DMS79 treated with DMSO at 0.1 percent for 48 hours (cell line): ENCODE data around the gene MYCL.
"Not testable (repeated sequence)": the region's sequence is repeated elsewhere in the genome, so short reads cannot be mapped to it uniquely, and the experiment has no call there.

Experiments used
- DNase-seq: peaks from one replicate; lab custom pipeline; 2025; lab: John Stamatoyannopoulos, UW

MYCL gene

DNA sequence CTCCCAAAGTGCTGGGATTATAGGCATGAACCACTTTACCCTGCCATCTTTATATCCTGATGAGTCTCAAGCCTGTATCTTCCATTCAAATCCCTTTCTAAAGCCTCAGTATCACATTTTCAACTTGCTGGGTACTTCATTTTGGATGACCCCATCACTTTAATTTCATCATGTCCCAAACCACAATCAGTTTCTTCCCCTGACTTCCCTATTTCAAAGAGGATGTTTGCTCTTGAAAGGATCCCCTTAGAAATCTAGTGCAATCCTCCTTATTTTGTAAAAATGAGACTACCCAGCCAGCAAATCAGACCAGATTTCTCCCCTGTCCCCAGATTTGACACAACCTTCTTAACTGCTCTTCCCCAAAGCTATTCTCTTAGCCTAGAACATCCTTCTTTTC is 11.4 kb downstream of the MYCL start:
- DNase-seq, result no peak

DNA sequence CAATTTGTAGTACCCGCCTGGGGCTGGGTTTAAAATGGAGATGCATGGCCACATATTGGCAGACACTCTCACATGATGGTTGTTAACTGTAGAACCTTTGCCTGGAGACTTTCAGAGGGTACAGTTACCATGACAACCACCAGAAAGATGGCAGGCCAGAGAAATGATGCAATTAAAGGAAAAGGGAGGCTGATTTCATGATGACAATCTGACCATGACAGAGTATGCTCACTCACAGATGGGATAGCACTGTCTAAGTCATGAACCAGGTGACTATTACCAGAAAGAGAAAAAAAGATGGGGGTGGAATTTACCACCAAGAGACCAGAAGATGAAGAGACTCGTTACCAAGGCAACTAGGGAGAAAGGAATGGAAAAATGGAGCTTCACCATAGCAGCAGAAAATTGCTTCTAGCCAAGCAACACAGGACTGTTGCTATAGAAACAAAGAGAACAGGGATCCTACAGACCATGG is 14.9 kb downstream of the MYCL start:
- DNase-seq, result peak; percentile 79

DNA sequence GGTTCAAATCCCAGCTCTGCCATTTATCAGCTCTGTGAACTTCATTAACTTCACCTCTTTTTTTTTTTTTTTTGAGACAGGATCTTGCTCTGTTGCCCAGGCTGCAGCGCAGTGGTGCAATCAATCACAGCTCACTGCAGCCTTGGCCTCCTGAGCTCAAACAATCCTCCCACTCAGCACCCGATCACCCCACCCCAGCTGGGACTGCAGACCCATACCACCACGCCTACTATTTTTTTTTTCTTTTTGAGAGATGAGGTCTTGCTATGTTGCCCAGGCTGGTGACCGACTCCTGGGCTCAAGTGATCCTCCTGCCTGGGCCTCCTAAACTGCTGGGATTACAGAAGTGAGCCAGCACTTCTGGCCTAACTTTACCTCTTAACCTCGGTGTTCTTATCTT is 16.2 kb downstream of the MYCL start:
- DNase-seq, result no peak

DNA sequence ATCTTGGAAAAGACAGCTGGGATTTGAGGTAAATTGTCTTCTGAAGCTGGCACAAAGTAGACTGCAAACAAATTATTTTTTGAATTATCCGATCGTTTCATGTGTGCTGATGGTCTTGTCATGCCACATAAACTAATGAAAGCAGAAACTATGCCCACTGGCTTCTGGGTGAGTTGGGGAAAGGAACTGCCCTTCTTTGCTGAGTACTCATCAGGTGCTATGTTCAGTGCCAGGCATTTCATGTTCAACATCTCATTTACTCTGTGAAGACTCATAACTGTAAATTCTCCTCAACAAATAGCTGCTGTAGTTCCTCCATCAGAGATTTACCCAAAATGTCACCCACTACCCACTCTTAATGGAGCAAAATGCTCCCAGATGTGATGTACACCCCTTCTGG is 19.6 kb downstream of the MYCL start:
- DNase-seq, result no peak

DNA sequence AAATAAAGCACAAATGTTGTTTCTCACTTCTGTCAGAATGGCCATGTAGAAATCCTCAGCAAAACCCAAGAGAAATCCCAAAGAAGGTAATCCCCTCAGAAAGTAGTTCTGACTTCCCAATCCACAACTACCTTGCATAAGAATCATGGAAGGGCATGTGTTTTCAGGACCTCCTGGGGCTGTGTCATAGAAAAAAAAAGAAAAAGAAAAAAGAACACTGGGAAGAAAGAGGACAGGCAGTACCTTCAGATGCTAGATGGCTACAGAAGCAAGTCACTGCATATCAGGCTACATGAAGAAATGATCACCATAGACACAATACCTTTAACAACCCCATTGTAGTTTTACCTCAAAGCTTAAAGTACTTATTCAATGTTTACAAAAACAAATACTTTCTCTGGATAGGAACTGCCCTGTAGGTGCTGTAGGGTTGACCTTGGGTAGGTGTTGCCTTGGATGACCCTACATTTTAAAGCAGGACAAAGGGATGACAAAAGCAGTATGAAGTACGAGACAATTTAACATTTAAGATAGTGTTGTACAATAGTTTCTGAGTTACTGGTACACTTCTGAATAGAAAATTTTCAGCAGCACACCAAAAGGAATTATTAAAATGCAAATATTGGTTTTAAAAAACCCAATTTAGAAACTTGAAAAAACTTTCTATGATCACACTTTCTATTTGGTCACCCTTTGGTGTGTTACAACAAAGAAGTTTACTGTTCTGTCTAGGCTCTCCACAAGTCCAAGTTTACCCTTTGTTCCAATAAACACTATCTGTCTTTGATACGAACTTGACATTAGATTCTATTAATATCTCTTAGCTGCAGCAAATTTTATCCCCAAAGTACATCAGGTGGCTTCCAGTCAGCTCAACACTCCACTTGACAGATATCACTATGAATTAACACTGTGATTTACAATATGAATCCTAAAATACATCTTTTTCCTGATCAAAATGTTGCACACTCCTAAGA is 23.4 kb downstream of the MYCL start:
- no peak for DNase-seq

DNA sequence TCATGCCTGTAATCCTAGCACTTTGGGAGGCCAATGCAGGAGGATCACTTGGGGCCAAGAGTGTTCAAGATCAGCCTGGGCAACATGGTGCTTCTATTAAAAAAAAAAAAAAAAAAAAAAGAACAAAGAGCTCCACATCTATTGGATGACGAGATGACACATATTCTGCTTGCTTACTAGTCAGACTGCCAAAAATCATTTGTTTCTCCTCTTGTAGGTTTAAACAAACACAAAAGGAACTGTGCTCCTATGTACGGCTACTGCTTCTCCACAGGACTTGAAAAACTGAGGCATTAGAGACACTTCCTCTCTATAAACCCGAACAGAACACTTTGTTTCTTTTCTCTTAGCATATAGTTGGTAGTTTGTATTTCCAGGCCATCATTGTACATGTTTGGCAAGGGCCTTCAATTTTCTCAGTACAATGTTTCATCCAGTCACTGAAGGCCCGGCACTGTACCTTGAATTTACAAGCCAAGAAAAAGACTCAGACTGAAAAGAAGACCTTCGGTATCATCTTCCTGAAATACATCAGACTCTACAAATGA is 24.4 kb downstream of the MYCL start:
- no peak for DNase-seq

DNA sequence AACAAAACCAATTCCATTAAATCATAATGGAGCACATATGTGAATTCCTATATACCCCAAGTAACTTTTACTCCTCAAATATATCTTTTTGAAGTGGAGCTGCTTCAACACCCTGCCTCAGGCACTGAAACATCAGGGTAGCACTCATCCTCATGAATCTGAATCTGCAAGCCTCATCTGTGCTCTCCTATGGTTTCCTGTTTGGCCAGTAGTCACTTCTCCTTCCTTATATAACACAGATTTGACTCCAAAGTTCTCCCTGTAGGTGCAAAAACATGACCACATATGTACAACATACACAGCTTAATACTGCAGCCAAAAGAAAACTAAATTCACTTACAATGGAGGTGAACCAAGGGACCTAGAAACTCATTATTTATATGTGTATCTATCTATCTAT is 25.6 kb downstream of the MYCL start:
- no peak for DNase-seq

DNA sequence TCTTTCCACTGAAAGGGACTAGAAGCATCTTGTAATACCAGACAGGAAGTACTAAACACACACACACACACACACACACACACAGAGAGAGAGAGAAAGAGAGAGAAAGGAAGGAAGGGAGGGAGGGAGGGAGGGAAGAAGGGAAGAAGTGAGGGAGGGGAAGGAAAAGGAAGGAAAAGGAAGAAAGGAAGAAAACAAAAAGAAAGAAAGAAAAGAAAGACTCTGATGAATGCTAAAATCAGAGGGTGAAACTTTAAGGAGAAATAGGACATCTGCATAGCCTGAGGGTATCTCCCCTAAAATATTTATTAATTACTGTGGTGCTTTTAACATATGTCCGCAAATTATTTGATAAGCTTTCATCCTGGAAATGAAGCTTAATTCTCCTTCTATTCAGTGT is 29.0 kb downstream of the MYCL start:
- no peak for DNase-seq

DNA sequence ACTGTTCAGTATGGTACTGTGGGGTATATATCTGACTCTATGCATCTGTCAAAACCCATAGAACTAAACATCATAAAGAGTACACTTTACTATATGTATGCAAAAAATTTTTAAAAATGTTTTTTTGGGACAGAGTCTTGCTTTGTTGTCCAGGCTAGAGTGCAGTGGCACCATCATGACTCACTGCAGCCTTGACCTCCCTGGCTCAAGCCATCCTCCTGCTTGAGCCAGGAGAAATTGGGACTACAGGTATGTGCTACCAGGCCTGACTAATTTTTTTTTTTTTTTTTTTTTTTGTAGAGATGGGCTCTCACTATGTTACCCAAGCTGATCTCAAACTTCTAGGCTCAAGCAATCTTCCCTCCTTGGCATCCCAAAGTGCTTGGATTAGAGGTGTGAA is 29.9 kb downstream of the MYCL start:
- DNase-seq, result no peak

DNA sequence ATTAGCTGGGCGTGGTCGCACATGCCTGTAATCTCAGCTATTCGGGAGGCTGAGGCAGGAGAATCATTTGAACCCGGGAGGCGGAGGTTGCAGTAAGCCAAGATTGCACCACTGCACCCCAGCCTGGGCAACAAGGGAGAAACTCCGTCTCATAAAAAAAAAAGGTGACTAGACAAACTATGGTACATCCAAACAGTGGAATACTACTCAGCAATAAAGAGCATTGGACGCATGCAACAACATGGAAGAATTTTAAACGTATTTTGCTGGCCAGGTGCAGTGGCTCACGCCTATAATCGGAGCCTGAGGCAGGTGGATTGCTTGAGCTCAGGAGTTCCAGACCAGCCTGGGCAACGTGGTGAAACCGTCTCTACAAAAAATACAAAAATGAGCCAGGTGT is 30.7 kb downstream of the MYCL start:
- DNase-seq, result not testable (repeated sequence)

DNA sequence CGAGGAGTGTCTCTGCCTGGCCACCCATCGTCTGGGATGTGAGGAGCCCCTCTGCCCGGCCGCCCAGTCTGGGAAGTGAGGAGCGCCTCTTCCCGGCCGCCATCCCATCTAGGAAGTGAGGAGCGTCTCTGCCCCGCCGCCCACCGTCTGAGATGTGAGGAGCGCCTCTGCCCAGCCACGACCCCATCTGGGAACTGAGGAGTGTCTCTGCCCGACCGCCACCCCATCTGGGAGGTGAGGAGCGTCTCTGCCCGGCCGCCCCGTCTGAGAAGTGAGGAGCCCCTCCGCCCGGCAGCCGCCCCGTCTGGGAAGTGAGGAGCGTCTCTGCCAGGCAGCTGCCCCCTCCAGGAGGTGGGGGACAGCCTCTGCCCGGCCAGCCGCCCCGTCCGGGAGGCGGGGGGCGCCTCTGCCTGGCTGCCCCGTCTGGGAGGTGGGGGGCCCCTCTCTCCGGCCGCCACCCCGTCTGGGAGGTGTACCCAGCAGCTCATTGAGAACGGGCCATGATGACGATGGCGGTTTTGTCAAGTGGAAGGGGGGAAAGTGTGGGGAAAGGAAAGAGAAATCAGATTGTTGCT is 32.1 kb downstream of the MYCL start:
- not testable (repeated sequence) for DNase-seq

DNA sequence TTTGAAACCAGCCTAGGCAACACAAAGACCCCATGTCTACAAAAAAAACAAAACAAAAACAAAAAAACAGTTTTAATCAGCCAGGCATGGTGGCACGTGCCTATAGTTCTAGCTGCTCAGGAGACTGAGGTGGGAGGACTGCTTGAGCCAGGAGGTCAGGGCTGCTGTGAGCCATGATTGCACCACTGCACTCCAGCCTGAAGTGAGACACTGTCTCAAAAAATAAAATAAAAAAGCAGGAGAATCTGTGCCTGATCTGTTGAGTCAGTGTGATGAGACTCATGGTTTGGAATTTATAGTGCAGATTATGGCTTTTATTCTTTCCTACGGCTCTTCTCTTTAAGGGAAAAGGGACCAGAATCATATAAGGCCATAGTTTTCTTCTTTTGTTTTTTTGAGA is 35.0 kb downstream of the MYCL start:
- no peak for DNase-seq

DNA sequence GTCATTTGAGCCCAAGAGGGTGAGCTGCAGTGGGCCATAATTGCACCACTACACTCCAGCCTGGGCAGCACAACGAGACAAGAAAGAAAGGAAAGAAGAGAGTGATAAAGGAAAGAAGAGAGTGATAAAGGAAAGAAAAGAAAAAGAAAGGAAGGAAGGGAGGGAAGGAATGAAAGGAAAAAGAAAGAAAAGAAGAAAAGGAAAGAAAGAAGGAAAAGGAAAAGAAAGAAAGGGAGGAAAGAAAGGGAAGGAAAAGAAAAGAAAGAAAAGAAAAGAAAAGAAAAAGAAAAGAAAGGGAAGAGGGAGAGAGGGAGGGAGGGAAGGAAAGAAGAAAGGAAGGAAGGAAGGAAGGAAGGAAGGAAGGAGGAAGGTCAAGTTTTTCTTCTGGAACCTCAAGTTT is 36.0 kb downstream of the MYCL start:
- DNase-seq, result no peak

DNA sequence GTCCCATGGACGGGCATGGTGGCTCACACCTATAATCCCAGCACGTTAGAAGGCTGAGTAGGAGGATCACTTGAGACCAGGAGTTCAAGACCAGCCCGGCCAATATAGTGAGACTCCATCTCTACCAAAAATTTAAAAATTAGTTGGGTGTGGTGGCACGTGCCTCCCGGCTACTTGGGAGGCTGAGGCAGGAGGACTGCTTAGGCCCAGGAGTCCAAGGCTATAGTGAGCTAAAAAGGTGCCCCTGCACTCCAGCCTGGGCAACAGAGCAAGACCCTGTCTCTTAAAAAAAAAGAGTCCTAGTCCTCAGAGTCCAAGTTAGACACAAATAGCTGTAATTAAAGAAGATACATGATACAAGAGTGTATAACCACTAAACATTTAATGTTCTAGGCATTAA is 38.5 kb downstream of the MYCL start:
- no peak for DNase-seq

DNA sequence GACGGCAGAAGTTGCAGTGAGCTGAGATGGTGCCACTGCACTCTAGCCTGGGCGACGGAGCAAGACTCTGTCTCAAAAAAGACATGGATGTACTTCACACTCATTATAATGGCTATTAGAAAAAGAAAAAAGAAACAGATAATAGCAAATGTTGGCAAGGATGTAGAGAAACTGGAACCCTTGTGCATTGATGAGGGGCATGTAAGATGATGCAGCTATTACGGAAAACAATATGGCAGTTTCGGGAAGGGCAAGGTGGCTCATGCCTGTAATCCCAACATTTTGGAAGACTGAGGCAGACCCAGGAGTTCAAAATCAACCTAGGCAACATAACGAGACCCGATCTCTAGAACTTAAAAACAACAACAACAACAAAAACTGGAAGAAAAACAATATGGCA is 40.7 kb downstream of the MYCL start:
- no peak for DNase-seq

DNA sequence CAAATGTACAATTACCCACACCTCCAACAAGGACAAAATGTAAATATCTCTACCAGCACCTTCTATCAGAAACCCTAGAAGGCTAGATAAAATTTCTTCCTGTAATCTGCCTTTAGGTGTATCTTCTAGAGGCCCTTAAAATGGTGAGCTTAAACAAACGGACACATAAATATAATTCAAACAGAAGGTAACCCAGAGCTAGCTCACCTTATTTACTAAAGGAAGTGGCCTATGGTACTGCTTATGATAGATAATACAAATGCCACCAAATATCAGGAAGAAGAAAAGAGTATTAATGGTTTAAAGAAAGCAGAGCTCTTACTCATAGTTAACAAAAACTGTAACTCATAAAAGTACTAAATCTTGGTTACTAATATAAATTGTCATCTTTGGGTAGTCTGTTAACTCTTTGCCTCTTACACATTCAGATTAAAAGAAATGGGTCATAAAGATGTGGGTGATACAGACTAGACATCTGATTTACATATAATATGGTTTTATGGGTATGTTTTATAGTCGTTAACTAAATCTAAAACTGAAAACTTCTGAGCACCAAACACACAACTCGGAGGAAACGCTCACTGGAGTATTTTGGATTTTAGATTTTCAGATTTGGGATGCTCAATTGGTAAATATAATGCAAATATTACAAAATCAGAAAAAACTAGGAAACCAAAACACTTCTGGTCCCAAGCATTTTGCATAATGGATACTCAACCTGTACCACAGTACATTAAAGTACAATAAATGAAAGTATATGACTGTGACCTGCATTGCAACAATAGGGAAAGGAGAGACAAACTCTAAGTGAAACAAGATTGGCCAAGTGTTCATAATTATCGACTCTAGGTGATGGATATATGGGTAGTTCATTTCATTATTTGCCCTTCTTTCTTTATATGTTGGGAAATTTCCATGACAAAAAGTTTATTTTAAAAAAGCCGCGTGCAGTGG is 41.6 kb downstream of the MYCL start:
- DNase-seq, result no peak

DNA sequence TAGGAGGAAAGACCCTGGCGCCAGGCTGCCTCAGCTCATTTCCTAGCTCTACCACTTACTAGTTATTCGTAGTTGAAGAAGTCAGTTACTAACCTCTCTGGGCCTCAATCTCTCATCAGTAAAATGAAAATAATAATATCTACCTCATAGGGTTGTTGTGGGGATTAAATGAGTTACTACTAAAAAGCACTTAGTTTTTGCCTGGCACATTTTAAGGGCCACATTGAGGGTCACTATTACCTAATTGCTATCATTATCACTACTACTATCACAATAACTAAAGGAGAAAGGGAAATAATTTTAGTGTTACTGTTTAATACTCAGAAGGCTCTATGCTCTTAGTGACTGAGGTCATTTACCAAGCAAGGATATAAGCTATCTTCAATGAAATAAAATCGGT is 43.4 kb downstream of the MYCL start:
- DNase-seq, result no peak

DNA sequence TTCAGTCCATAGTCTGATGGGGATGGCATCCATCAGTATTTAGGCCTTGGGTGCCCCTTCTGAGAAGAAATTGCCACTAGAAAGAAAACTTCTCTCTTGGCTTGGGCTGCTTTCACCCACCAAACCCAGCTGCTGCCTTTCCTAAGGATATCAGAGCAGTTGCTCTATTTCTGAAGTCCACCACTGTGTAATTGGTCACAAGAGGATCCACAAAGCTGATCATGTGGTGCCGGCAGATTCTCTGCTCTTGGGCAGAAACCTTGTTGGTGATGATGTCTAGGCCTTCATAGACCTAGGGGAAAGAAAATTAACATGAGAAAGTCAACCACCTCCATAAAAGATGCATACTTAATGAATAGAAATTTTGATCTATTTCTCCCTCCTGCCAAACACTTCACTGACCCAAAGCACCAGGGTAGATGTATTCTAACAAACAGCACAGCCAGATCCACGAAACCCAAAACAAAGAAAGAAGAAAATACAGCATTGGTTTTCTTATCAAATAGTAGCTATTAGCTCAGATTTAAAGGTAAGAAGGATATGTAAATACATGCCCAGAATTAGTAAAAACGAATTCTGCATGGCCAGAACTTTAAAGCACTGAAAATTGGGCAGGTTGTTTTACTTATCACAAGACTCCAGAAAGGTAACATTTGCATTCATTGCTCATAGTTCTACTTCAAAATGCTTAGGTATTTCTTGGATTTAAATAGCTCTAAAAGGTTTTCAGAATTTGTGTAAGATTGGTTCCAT is 44.4 kb downstream of the MYCL start:
- DNase-seq, result no peak

DNA sequence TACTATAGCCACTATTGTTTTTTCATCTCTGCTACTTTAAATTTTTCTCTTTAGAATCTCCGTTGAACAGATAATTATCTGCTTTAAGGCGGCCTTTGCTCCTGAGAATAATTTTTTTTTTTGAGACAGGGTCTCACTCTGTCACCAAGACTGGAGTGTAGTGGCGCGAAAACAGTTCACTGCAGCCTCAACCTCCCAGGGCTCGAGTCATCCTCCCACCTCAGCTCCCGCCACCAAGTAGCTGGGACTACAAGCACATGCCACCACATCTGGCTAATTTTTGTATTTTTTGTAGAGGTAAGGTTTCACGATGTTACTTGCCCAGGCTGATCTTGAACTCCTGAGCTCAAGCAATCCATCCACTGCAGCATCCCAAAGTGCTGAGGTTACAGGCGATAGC is 47.0 kb downstream of the MYCL start:
- no peak for DNase-seq

DNA sequence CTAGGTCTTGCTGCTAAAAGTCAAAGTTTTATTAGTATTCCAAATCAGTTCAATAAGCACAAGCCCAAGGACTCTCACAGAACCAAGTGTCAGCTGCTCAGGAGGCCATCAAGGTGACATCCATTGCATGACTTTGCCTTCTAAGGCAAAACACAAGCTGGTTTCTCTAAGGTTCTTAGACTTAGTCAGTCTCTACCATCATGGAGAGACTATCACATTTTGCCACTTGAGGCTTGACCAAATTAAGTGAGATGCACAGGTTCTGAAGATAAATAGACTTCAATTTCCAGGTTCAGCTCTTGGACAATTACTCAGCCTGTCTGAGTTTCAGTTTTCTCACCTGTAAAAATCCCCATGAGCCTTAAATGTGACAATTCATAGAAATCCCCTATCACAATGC is 47.4 kb downstream of the MYCL start:
- no peak for DNase-seq

DNA sequence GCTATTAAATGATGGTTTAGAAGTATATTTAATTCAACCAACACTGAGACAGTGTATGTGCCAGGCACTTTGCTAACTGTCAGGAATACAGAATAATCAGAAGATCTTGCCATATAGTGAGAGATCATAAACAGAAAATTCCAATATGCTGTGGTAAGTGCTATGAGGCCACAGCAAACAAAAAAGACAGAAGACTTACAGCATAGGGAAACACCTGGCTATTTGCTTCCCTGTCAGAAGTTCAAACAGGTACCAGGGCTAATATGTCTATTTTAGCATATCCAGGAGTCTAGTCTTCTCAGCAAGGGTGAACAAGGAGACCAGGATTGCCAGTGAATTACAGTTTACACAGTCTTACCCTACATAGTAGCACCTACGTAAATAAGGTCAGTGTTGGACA is 48.8 kb downstream of the MYCL start:
- DNase-seq, result no peak
